DLD1 (cell line): ENCODE measurements around the gene CHST1.

Source experiments
- in situ Hi-C: cut with HindIII; loops from 2 replicates; pipeline ENCODE4 v1.10.0; 2017; ENCODE audit warnings: low sequenced_read_pairs

Gene CHST1, protein sequence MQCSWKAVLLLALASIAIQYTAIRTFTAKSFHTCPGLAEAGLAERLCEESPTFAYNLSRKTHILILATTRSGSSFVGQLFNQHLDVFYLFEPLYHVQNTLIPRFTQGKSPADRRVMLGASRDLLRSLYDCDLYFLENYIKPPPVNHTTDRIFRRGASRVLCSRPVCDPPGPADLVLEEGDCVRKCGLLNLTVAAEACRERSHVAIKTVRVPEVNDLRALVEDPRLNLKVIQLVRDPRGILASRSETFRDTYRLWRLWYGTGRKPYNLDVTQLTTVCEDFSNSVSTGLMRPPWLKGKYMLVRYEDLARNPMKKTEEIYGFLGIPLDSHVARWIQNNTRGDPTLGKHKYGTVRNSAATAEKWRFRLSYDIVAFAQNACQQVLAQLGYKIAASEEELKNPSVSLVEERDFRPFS

DNA sequence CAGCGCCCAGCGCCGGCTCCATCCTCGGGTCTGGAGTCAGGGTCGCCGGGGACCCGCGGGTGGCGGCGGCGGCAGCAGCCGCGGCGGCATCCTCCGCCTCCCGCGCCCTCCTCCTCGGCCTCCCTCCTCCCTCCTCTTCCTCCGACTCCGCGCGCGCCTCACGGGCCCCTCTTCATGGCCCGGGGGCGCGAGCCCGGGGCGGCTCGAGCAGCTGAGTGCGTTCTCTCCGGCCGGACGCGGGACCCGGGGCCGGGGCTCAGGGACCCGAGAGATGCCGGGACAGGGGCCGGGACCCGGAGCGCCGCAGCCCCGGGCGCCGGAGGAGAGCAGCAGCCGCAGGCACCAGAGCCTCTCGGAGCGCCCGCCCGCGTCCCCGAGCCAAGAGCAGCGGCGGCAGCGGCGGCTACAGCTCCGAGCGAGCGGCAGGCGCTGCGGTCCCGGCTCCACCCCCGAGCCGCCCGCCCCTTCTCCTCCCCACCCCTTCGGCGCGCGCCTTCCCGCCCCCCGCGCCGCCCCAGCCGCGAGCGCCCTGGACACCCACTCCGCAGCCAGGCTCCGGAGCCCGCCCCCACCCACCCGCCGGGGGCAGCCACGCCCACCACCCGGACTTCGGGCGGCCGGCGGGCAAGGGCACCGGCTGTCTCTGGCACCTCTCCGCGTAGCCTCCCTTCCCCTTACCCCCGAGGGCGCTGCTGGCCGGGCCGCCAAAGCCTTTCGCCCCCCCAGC lies at the start of gene CHST1:
CHST1 (minus strand) TSS at position 417 of the 727 bp plus-strand sequence. CDS start 14,699 bp downstream, outside the sequence.
- in situ Hi-C loops = no loop called here

DNA sequence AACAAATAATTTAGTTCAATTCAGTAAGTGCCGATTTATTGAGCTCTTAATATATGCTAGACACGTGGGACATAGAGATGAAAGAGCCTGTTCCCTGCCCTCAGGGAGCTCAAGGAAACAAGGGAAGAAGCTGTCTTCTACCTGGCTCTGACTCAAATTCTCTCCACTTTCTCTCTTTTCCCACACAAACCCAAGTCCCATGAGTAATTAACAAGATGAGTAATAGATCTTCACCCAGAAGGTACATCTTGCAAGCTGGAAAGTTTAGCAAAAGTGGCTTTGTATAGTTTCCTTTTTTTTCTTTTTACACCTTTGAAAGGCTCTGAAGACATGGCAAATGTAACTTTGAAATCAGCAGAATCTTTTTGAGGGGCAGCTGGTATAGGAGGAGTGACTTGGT lies 48.2 kb upstream of the CHST1 start:
- in situ Hi-C loops = no loop called here

DNA sequence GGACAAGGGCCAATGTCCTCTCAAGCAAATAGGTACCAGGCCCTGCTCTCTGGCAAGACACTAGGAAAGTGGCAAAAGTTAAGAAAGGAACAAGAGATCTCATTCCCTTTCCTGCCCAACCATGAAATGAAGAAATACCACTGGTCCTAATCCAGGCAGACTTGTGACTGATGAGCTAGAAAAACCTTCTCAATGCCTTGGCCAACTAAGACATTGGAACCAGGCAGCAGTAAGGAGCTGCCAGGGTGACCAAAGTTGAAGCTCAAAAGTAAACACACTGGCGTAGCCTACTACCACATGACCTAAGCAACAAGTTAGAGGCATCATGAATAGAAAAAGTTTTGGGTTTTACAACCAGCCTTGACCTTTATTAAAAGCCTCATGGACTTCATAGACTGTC lies 45.1 kb upstream of the CHST1 start:
- in situ Hi-C loops = no loop called here

DNA sequence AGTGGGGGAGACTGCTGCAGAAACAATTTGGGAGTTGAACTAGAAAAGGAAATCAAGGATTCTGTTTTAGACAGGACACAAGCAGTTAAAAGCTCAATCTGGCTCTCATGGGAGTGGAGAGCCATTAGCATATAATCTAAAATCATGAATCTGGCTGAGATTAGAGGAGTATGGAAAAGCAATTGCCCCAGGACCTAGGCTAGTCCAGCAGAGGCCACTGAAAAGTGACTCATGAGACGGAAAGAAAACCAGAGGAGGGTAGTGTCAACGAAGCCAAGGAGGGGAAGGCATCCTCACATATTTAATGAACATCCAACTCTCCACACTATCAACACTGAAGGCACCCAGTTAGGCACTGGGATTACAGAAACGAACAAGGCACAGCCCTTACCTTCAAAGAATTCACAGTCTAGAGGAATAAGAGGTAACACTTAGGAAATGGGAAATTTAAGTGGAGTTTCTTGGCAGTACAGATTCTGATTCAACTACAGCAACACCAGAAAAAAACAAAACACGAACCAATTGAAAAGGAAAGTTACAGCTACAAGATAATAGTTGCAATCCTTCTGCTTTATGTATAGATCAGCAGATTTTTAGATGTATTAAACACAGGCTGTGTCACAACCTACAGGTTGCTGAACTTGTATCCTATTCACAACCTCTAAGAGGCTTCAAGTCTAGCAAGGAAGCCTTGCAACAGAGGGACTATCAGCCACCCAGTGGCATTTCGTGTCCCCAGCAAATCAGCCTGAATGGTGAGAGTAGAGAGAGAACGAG lies 43.7 kb upstream of the CHST1 start:
- in situ Hi-C loops = no loop called here

DNA sequence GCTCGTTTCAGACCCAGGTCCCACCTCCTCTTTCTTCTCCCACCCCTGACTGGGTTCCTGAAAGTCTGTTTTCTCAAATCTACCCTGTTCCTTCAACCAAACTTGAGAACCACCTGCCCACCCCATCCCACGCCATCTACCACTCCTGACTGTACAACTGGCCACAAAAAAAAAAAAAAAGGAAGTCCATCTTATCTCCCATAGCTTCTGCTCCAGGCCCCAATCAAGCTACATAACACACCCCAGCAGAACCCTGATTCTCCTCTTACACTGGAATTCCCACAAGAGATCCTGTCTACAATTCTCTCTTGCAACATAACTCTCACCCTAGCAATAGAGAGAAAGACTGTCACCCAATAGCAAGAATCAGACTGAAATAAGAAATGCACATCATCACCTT lies 39.2 kb upstream of the CHST1 start:
- in situ Hi-C loops = no loop called here

DNA sequence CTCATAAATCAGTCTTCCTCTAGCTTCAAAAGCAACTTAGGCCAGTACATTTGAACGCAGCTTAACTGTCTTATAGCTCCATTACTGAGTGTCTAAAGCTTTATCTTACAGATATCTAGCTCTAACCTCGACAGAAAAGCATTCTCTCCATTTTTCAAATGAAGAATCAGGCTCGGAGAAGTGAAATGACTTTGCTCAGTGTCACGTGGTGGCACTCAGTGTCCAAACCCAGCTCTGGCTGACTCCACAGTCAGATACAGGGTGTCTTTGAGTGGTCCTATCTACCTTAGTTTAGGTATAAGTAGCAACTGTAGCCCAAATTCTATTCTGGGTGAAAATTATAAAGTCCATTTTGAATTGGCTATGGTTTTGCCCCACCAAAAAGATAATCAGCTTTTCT lies 38.7 kb upstream of the CHST1 start:
- in situ Hi-C loops = no loop called here

DNA sequence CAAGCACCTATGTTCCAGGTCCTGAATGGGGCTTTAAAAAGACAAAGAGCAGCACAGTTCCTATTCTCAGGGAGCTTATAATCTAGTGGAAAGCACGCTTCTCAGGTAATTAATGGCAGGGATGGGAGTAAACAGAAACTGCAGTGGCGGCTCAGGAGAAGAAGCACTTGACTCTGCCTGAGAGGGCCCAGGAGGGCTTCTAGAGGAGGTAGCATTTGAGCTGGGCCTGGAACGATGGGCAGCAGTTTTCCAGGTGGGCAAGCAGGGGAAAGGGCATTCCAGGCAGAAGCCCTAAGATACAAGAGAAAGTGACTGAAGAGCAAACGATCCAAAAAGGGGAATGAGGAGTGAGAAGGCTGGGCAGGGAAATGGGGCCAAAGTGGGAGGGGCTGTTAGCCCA lies 37.1 kb upstream of the CHST1 start:
- in situ Hi-C loops = no loop called here

DNA sequence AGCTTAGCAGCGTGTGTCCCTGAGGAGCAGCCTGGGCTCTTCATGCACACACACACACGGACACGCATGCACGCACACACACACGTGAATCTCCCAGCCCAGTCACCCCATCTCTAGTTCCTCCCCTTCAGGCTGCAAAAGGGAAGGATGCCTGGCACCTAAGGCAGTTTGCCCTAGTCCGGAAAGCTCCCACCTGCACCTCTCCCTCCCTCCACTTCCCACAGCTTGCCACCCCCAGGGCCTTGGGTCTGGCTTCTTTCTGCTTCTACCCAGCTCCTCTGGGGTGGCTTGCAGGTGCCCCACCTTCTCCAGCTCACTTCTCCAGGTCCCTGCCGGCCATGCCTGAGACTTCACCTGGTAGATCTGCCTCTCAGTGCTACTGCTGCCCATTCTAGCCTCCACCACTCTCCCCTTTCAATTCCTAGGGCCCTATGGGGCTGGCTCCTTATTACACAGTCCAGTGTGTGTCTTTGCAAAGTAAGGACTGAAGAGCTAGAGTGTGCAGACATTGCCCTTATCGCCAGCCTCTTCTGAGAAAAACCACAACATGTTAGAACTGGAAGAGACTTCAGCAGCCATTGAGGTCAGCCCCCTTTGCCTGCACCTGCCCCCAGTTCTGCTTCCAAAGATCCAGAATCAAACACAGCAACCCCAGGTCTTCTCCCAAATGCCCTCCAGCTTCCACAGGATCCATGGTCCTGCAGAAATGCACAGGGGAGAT lies 33.5 kb upstream of the CHST1 start:
- in situ Hi-C loops = no loop called here

DNA sequence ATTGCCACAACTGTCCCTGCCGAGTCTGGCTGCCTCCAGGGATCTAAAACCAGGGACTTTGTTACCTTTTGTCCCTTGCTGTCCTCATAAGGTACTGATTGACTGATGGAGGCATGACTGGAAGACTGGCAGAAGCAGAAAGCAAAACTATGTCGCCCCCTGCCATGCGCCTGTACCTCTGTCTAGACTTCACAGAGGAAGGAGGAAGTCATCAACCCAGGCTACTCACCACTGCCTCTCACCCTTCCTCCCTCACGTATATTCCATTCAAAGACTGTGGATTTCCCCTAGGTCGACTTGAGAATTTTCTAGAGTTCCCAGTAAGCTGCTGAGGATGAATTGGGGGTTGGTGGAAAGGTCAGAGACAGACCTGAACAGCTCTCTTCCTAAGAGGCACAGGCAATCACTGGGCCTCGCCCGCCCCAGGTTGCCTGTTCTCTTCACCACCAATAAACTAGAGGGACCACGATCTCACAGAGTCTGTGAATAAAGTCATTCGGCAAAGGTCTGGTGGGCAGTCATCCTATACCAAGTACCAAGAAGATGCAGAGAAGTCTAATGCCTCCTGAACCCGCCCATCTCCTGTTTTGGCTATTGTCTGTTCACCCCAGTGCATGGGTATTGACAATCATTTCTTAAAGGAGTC lies 27.5 kb upstream of the CHST1 start:
- in situ Hi-C loops = no loop called here

DNA sequence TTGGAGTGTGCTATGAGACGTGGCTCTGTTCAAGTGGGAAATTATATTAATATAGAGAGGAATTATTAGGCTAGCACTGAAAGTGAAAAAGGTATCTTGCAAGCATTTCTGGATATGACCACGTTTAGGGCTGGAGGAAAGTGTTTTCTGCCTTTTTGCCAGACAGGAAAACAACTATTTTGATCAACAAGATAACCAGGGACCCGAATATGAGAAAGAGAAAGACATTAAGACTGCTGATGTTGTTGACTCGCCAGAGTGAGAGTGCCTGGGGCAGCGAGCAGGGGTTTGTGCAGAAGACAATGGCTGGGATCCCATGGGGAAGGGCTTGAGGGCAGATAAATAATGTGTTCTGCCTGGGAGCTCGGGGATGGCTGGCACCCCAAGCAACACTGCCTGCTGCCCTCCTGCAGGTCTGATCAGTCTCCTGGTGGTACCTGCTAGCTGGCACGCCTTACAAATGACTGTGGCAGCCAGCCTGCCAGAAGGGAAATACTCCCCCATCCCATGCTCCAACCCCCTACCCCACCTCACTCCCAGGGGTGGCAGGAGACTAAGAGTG lies 23.1 kb upstream of the CHST1 start:
- in situ Hi-C loops = no loop called here

DNA sequence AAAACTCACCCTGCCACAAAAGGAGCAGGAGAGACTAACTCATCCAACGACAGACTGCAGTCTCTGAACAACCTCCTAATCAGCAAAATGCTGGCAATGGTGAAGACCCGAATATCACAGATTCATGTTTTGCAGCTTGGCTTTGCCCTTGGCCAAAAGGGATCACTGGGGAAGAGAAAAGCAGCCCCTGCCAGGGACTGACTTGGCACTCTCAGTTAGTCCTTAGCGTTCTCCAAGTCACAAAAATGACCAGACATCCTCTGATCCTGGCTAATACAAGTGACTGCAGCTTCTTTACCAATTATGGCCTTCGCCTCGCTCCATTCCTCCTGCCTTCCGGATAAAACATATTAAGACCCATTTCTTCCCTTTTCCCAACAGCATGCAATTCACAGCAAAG lies 22.4 kb upstream of the CHST1 start:
- in situ Hi-C loops = no loop called here

DNA sequence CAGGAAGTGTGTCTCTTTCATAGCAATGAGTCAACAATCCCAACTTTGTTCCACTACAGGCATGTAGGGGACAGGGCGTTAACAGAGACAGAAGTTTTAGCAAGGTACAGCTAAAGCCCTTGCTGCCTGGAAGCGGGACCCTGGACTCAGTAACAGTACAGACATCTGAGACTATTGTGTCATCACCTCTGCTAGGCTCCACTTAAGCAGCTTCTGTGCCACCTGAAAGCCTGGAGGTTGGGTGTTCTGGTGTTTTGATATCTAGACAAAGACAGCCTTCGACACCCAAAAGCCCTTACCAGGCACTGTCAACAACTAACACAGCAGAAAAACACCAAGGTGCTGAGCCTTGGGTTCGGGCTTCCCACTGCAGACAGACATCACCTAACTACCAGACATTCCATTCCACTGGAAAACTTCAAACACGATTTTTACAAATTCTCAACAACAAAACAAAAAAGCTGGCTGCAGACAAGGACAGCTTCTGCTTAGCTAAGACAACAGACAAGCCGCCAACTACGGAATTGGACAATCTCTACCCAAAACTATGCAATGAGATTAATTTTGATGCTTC lies 20.6 kb upstream of the CHST1 start:
- in situ Hi-C loops = no loop called here

DNA sequence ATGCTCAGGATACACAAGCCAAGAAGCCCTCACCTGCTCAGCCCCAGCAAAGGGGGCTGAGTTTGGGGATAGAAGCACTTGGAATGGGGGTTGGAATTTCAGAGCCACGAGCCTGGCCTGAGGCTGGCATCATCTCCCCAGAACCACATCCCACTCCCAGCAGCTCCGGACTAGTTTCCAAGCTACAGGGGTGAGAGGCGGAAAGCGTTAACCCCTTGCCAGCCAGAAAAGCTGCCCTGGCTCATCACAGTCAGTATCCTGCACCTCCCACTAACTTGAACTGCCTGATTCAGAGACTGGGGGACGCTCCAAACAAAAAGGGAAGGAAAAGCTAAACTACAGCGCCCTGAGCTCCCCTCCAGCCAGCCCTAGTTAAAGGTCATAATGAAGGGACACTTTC lies 19.0 kb upstream of the CHST1 start:
- in situ Hi-C loops = no loop called here

DNA sequence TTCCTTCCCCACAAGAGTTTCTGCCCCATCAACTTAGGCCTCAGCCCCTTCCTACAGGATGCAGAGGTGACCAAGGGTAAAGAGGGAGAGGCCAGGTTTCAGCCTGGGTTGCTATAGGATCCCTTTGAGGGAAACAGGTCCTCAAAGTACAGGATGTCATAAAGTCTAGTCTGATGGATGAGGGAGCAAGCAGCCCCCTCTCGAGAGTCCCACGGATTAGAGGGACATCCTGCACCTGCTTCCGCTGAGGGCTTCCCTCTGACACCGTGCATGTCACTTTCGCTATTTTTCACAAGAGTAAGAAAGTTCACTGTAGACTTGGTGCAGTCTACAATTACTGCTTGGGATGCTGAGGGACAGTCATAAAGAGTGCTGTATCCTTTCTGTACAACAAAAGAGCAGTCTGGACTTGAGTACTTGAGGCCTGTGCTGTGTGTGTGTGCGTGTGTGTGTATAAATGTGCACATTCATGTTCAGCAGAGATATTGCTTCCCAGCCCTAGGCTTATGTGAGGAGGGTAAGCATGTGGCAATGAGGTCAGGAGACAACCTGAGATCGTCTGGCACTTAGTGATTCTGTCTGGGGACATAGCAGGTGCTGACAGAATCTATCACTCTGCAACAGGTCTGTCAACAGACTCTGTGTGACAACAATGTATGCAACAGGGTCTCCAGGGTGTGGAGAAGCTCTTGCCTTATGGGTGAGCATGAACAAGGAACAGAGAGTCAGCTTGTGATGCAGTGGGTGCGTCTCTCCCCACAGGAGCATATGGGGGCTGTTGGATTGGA lies 18.0 kb upstream of the CHST1 start:
- in situ Hi-C loops = no loop called here

DNA sequence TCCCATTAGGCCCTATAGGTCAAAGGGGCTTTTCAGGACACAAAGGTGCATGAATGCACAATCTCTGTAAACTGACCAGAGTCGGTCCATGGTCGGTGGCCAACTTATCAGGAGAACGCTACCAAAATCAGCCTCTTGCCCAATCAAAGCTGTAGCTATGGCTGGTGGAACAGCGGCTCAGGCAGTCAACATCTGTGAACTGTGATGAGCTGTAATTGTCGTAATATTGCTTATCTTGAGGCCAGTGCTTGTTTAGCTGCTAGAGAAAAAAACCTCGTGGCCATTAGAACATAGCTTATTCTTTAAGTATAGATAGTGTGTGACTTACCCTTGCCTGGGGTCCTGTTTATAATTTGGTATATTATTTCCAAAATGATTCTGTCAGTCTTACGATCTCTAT lies 14.4 kb upstream of the CHST1 start:
- in situ Hi-C loops = no loop called here

DNA sequence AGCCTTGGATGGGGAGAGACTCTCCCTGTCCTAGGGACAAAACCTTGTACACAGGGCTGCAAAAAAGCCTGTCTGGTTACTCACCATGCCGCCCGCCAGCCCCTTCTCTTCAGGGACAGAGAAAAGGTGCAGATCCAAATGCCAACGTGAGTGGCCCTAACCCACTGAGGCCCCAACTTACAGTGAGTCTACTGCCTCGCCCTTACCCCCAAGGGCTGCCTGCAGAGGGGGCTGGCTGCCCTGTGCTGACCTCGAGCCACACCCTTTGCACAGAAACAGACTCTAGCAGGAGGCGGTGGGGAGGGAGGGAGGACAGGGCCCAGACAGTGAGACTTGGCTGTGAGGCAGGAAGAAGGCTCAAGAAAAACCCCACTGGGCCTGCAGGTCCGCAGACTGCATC lies 13.6 kb upstream of the CHST1 start:
- in situ Hi-C loops = no loop called here

DNA sequence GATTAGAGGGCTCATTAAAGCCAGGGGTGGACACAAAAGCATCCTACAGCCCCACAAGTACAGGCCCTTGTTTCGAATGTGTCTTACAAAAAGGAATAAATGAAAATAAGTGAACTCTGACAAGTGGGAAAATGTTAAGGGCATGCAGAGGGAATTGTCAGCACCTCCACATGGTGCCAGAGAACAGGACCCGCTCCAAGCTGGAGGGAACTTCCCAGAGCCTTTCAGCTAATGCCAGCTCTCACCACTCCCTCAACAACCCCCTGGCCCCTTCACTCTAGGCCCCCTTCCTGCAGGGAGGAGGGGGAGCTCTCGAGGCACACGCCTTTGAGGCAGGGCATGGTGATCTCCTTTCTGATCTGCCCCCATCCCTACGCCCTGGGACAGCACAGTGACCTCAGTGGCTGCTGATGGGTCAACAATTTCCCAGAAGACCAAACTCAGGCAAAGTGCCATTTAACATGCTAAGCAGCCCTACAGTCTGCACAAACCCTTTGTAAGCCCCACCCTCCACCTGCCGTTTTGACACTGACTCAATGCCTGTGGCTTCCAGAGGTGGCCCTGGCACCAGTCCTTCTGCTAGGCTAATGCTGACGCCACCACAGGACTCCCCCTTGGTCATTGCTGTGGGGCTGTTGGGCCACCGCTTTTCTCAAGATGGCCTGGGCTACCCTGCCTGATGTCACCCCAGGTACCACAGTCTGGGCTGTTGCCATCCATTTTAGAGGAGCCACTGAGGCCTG lies 12.5 kb upstream of the CHST1 start:
- in situ Hi-C loops = no loop called here

DNA sequence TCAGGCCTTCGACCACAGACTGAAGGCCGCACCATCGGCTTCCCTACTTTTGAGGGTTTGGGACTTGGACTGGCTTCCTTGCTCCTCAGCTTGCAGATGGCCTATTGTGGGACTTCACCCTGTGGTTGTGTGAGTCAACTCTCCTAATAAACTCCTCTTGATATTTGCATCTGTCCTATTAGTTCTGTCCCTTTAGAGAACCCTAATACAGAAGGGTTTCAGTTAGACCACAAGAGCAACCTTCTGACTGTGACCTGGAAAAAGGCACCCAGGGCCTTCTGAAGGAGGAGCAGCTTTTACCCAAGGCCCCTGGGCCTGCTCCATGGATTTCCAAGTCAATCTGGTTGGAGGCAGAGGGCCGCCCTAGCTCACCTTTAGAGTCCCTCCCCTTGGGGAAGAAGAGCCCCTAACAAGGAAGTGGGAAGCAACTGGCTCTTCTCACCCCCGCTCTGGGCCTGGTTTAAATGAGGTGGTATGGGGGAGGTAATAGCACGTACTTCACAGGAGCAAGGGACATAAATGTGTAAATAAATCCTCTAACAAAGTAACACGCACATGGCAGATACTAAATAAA lies 11.2 kb upstream of the CHST1 start:
- in situ Hi-C loops = no loop called here
